GM12801 (cell line): Measurements from ENCODE around the gene SPEG.

Source experiments
- CTCF ChIP-seq: IDR thresholded peaks from one replicate; pipeline ENCODE4 v1.5.1; 2011; ENCODE audit warnings: control low read depth; ENCODE audit not compliant: insufficient read length; ENCODE audit errors: extremely low read depth

The SPEG gene

GRCh38 chr2:219429958-219430606 lies 4.6 kb upstream of the SPEG start:
- TF ChIP-seq CTCF: no peak

GRCh38 chr2:219430633-219431615 lies 3.7 kb upstream of the SPEG start:
- no peak for TF ChIP-seq CTCF

GRCh38 chr2:219433666-219434467 lies 776 bp upstream of the SPEG start:
- no peak for TF ChIP-seq CTCF

- no peak for TF ChIP-seq CTCF
These were observed 250 bp upstream of the SPEG start for GRCh38 chr2:219434468-219434717.

- TF ChIP-seq CTCF: no peak
These were observed 1.1 kb downstream of the SPEG start for GRCh38 chr2:219435701-219436100.

GRCh38 chr2:219436491-219436890 lies 1.8 kb downstream of the SPEG start:
- no peak for TF ChIP-seq CTCF

GRCh38 chr2:219437141-219437540 lies 2.5 kb downstream of the SPEG start:
- no peak for TF ChIP-seq CTCF
